WERI-Rb-1 (cell line): ENCODE results near the gene MPPED2.

Experiments used
- DNase-seq: peaks from one replicate; pipeline ENCODE4 v3.0.0-alpha.2; 2020
- H3K27ac ChIP-seq: fragments of 250-450 bp; sonication (Bioruptor Pico); 2 replicates; pipeline ENCODE4 v1.5.1; 2020; ENCODE audit warnings: mild to moderate bottlenecking, moderate library complexity
- H3K27me3 ChIP-seq: fragments of 250-450 bp; sonication (Bioruptor Pico); 2 replicates; pipeline ENCODE4 v1.5.1; 2021; ENCODE audit warnings: mild to moderate bottlenecking, low read depth, moderate library complexity; ENCODE audit not compliant: insufficient read depth, severe bottlenecking
- H3K36me3 ChIP-seq: fragments of 250-450 bp; sonication (Bioruptor Pico); 2 replicates; pipeline ENCODE4 v1.5.1; 2020; ENCODE audit warnings: mild to moderate bottlenecking, moderate library complexity
- H3K4me3 ChIP-seq: 2 replicates; pipeline ENCODE4 v1.5.1; 2011; ENCODE audit warnings: low read depth, mild to moderate bottlenecking, control low read depth, low read length
- H3K9me3 ChIP-seq: fragments of 250-450 bp; sonication (Bioruptor Pico); 2 replicates; pipeline ENCODE4 v1.5.1; 2021; ENCODE audit warnings: mild to moderate bottlenecking, moderate library complexity; ENCODE audit not compliant: severe bottlenecking
- CTCF ChIP-seq: IDR thresholded peaks from 2 replicates; pipeline ENCODE4 v1.5.1; 2011; ENCODE audit warnings: low read depth, mild to moderate bottlenecking, control low read depth, inconsistent platforms, low read length

The MPPED2 gene

GRCh38 chr11:30432178-30432577 lies 154.0 kb downstream of the MPPED2 start:
- H3K27me3 ChIP-seq: no peaks in the 10 kb centered on the region
- H3K36me3 ChIP-seq: no peaks in the 10 kb centered on the region; the same call in 1 of the 2 replicates
- DNase-seq: no peak
- no peak overlapping the region for H3K27ac ChIP-seq
- H3K4me3 ChIP-seq: no peak overlapping the region
- TF ChIP-seq CTCF: no peak
- no peaks in the 10 kb centered on the region for H3K9me3 ChIP-seq

DNA sequence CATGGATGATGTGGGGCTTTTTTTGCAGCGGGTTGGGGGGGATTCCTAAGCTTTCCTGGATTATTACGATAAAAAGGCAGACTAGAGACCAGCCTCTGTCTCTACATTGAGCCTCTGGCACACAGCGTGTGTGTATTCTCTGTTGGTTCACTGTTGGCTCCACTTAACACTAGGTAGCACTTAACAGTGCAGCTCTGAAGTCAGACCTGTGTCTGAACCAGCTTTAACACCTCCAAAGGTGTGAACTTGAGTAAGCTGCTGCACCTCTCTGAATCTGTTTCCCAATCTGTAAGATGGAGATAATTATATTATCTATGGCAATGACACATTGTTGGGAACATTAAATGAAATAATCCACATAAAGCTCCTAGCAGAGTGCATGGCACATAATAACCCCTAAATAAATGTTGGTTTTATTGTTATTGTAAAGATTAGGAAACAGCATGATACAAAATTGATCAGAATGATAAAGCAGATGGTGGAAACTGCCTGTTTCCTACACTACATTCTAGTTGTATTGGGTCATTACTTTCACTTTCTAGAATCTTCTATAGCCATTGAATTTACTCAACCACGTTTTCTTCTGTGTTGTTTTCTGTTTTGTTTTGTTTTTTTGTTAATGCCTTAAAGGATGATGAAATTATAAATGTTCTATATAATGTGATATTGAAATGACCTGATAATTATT lies 154.9 kb downstream of the MPPED2 start:
- TF ChIP-seq CTCF: no peak
- DNase-seq: no peak
- Histone ChIP-seq H3K9me3 (no peaks in the 10 kb centered on the region), H3K4me3 (no peak overlapping the region), H3K36me3 (peaks cover 4% of the 10 kb centered on the region), H3K27me3 (no peaks in the 10 kb centered on the region), H3K27ac (no peak overlapping the region)

DNA sequence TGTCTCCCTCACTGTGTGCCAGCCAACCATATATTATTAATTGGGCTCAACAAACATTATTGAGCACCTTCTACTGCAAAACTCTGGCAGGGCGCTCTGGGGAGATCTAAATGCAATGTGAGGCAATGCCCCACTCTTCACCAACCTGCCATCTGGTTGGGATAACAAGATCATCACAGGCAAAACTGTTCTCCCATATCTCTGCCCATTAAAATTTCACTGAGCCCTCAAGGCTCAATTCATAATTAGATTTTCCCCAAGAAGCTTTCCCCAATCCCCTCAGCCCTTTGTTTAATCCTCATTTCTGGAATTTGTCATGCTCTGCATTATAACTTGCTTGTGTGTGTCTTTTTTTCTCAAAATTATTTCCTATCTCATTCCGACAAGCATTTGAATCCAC lies 156.6 kb downstream of the MPPED2 start:
- DNase-seq: no peak
- no peak overlapping the region for H3K27ac ChIP-seq
- H3K27me3 ChIP-seq: no peaks in the 10 kb centered on the region
- peaks cover 10% of the 10 kb centered on the region for H3K36me3 ChIP-seq
- H3K9me3 ChIP-seq: no peaks in the 10 kb centered on the region
- H3K4me3 ChIP-seq: no peak overlapping the region
- TF ChIP-seq CTCF: no peak

GRCh38 chr11:30426781-30427180 lies 159.4 kb downstream of the MPPED2 start:
- H3K9me3 ChIP-seq: no peaks in the 10 kb centered on the region
- no peak for TF ChIP-seq CTCF
- DNase-seq: no peak
- H3K27ac ChIP-seq: no peak overlapping the region
- no peaks in the 10 kb centered on the region for H3K27me3 ChIP-seq
- H3K4me3 ChIP-seq: no peak overlapping the region
- peaks cover 14% of the 10 kb centered on the region for H3K36me3 ChIP-seq

- no peak overlapping the region for H3K4me3 ChIP-seq
- no peak for TF ChIP-seq CTCF
- no peaks in the 10 kb centered on the region for H3K9me3 ChIP-seq
- H3K27me3 ChIP-seq: no peaks in the 10 kb centered on the region
- H3K27ac ChIP-seq: no peak overlapping the region; the same call in 1 of the 2 replicates
- H3K36me3 ChIP-seq: peaks cover 14% of the 10 kb centered on the region
- DNase-seq: no peak
These were observed 161.3 kb downstream of the MPPED2 start for GRCh38 chr11:30424844-30425243.

- no peak for DNase-seq
- no peaks in the 10 kb centered on the region for H3K27me3 ChIP-seq
These were observed 161.8 kb downstream of the MPPED2 start for GRCh38 chr11:30424321-30424720.

More at GRCh38 chr11:30424321-30424720, 161.8 kb downstream of the MPPED2 start:
- TF ChIP-seq CTCF: no peak
- Histone ChIP-seq H3K36me3 (peaks cover 14% of the 10 kb centered on the region), H3K27ac (no peak overlapping the region), H3K9me3 (no peaks in the 10 kb centered on the region), H3K4me3 (no peak overlapping the region)
